ENCODE measurements around the gene NTSR2.

NTSR2 gene

DNA sequence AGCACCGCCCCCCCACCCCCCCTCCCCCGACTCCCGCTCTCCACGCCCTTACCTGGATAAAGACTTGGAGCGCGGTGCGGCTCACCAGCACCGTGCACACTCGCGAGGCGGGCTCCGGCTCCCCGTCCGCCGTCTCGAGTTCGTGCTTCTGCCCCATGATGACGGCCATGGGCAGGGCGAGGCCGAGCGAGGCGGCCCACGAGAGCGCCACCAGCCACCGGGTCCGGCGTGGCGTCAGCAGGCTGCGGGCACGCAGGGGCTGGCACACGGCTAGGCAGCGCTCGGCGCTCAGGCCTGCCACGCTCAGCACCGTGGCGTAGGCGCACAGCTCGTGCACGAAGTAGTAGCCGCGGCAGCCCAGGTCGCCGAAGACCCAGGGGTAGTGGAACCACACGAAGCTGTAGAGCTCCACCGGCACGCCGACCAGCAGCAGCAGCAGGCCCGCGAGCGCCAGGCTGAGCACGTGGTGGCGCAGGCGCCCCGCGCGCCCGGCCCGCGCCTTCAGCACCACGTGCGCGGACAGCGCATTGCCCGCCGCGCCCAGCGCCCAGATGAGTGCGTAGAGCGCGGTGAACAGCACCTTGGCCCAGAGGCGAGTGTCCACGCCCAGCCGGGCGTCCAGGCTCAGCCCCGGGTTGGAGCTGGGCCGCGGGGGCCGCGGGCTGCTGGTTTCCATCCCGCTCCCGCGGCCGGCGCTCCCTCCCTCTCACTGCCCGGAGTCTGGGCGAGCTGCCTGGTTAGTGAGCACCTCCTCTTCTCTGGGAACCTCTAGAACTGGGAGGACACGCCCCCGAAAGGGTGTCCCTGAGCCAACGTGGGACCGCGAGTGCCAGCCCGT is at the start of gene NTSR2:
TSS of gene NTSR2 (minus strand) at position 742 of the 838 bp plus-strand sequence. CDS start at position 676, 66 bp downstream.
- Histone ChIP-seq H3K4me1 (ENCODE audit: insufficient read depth, low read length) (no peaks in the 10 kb centered on the region), H3K9me3 (ENCODE audit: insufficient read depth, low read depth, low read length) (no peaks in the 10 kb centered on the region), H3K4me3 (ENCODE audit: low read length) (peak within 1 kb of the TSS; percentile 47; the same call in 1 of the 2 replicates), H3K36me3 (ENCODE audit: insufficient read depth, low read depth, low read length) (no peaks in the 10 kb centered on the region), H3K27me3 (ENCODE audit: insufficient read depth, low read length) (peaks cover 41% of the 10 kb centered on the region), H3K9ac (ENCODE audit: low read depth, low read length) (no peak within 1 kb of the TSS), H3K27ac (ENCODE audit: low read length) (no peak within 1 kb of the TSS)

DNA sequence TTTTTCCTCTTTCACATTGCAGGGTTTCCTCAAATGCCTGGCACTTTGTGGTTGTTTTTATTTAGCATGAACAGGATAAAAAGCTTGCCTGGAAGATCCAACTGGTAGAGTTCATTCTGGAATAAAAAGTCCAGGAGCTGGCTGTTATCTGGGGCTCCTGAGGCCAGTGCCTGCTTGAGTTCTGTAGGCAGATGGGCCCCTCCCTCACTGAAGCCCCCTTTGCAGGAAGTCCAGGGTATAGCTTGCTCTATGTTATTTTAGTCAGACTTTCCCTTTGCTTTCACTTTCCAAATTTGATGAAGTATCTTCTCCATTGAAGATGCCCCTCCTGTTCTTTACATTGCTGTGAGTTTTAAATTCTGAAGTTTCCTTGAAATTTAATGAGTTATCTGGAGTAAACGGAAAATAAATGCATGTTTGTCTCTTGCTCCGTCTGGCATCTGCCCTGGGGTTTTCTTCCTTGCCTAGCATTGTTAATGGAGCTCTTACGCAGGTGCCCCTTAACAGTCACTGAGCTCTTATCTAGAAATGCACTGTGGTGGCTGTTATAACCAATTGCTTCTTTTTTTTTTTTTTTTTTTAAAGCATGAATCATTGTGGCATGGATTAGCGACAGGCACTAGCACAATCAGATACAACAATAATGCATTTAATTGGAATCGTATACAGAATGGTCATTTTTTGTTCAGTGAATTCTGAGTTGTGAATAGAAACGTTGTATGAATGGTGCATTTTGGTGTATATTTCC is 49.4 kb upstream of the NTSR2 start:
- no peak overlapping the region for H3K9ac ChIP-seq (ENCODE audit: low read depth, low read length)
- H3K27me3 ChIP-seq (ENCODE audit: insufficient read depth, low read length) = no peaks in the 10 kb centered on the region
- no peaks in the 10 kb centered on the region for H3K4me1 ChIP-seq (ENCODE audit: insufficient read depth, low read length)
- H3K27ac ChIP-seq (ENCODE audit: low read length) = no peak overlapping the region
- no peak overlapping the region for H3K4me3 ChIP-seq (ENCODE audit: low read length)
- H3K9me3 ChIP-seq (ENCODE audit: insufficient read depth, low read depth, low read length) = no peaks in the 10 kb centered on the region
- H3K36me3 ChIP-seq (ENCODE audit: insufficient read depth, low read depth, low read length) = no peaks in the 10 kb centered on the region

- H3K4me1 ChIP-seq (ENCODE audit: insufficient read depth, low read length) = no peaks in the 10 kb centered on the region
Measured at GRCh38 chr2:11718606-11719005, 48.6 kb upstream of the NTSR2 start.

GRCh38 chr2:11717623-11718022 is 47.6 kb upstream of the NTSR2 start:
- no peaks in the 10 kb centered on the region for H3K36me3 ChIP-seq (ENCODE audit: insufficient read depth, low read depth, low read length)
- no peaks in the 10 kb centered on the region for H3K27me3 ChIP-seq (ENCODE audit: insufficient read depth, low read length)
- H3K4me3 ChIP-seq (ENCODE audit: low read length) = no peak overlapping the region
- H3K9ac ChIP-seq (ENCODE audit: low read depth, low read length) = no peak overlapping the region
- no peak overlapping the region for H3K27ac ChIP-seq (ENCODE audit: low read length)
- no peaks in the 10 kb centered on the region for H3K9me3 ChIP-seq (ENCODE audit: insufficient read depth, low read depth, low read length)
- H3K4me1 ChIP-seq (ENCODE audit: insufficient read depth, low read length) = no peaks in the 10 kb centered on the region

More at GRCh38 chr2:11718606-11719005, 48.6 kb upstream of the NTSR2 start:
- Histone ChIP-seq H3K4me3 (ENCODE audit: low read length) (no peak overlapping the region), H3K36me3 (ENCODE audit: insufficient read depth, low read depth, low read length) (no peaks in the 10 kb centered on the region), H3K27me3 (ENCODE audit: insufficient read depth, low read length) (no peaks in the 10 kb centered on the region), H3K9ac (ENCODE audit: low read depth, low read length) (no peak overlapping the region), H3K9me3 (ENCODE audit: insufficient read depth, low read depth, low read length) (no peaks in the 10 kb centered on the region), H3K27ac (ENCODE audit: low read length) (no peak overlapping the region)

- no peaks in the 10 kb centered on the region for H3K36me3 ChIP-seq (ENCODE audit: insufficient read depth, low read depth, low read length)
- H3K27ac ChIP-seq (ENCODE audit: low read length) = no peak overlapping the region
- no peaks in the 10 kb centered on the region for H3K9me3 ChIP-seq (ENCODE audit: insufficient read depth, low read depth, low read length)
- H3K4me3 ChIP-seq (ENCODE audit: low read length) = no peak overlapping the region
- no peaks in the 10 kb centered on the region for H3K4me1 ChIP-seq (ENCODE audit: insufficient read depth, low read length)
- H3K27me3 ChIP-seq (ENCODE audit: insufficient read depth, low read length) = no peaks in the 10 kb centered on the region
- no peak overlapping the region for H3K9ac ChIP-seq (ENCODE audit: low read depth, low read length)
Measured at GRCh38 chr2:11716689-11717321, 46.8 kb upstream of the NTSR2 start.

DNA sequence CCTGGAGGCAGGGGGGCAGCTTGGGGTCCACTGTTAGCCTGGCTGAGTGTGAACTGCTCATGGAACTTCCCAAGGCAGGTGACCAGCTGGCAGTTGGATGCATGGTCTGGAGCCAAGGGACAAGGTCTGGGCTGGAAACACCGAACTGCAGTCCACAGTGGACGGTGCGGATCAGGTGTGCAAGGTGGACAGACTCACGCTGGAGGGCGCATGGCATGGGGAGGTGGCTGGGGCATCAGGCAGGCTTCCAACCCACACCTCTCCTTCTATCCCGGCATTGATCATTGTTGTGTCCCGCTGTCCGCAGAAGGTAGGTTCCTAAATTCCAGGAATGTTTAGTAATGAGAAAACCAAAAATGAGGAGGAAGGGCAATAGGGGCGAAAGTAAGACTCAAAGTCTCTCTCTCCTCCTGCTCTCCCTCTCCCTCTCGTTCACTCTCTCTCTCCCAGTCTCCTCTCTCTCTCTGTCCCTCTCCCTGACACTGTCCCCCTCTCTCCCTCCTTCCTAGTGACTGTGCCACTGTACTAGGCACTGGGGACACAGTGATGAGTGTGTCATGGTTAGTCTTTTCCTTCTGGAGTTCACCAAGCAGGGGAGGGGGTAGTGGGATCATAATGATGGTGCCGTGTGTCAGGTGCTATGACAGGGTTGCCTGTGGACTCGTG is 46.1 kb upstream of the NTSR2 start:
- Histone ChIP-seq H3K27ac (ENCODE audit: low read length) (no peak overlapping the region), H3K9me3 (ENCODE audit: insufficient read depth, low read depth, low read length) (no peaks in the 10 kb centered on the region), H3K4me3 (ENCODE audit: low read length) (no peak overlapping the region), H3K4me1 (ENCODE audit: insufficient read depth, low read length) (no peaks in the 10 kb centered on the region), H3K9ac (ENCODE audit: low read depth, low read length) (no peak overlapping the region), H3K27me3 (ENCODE audit: insufficient read depth, low read length) (no peaks in the 10 kb centered on the region), H3K36me3 (ENCODE audit: insufficient read depth, low read depth, low read length) (no peaks in the 10 kb centered on the region)

GRCh38 chr2:11713815-11714214 is 43.8 kb upstream of the NTSR2 start:
- no peaks in the 10 kb centered on the region for H3K4me1 ChIP-seq (ENCODE audit: insufficient read depth, low read length)
- H3K9me3 ChIP-seq (ENCODE audit: insufficient read depth, low read depth, low read length) = no peaks in the 10 kb centered on the region
- H3K4me3 ChIP-seq (ENCODE audit: low read length) = no peak overlapping the region
- H3K27me3 ChIP-seq (ENCODE audit: insufficient read depth, low read length) = no peaks in the 10 kb centered on the region
- H3K27ac ChIP-seq (ENCODE audit: low read length) = no peak overlapping the region
- H3K9ac ChIP-seq (ENCODE audit: low read depth, low read length) = no peak overlapping the region
- H3K36me3 ChIP-seq (ENCODE audit: insufficient read depth, low read depth, low read length) = no peaks in the 10 kb centered on the region

DNA sequence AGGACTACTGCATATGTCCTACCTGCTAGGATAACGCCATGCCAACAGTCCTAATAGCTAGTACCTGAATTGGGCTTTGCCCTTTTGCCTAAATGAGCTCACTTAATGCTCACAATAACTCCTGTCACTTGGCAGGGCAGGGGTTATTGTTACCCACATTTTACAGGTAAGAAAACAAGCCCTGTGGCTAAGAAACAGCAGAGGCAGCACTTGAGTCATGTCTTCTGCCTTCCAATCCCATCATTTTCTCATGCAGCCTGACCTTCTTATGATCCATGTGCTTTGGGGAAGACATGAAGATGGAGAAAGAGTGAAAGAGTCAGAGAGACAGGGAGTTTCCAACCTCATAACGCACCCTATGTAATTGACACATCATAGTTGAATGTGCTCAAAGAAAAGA is 42.9 kb upstream of the NTSR2 start:
- H3K27me3 ChIP-seq (ENCODE audit: insufficient read depth, low read length) = no peaks in the 10 kb centered on the region
- H3K4me1 ChIP-seq (ENCODE audit: insufficient read depth, low read length) = no peaks in the 10 kb centered on the region
- H3K36me3 ChIP-seq (ENCODE audit: insufficient read depth, low read depth, low read length) = no peaks in the 10 kb centered on the region
- H3K9ac ChIP-seq (ENCODE audit: low read depth, low read length) = no peak overlapping the region
- H3K27ac ChIP-seq (ENCODE audit: low read length) = no peak overlapping the region
- no peak overlapping the region for H3K4me3 ChIP-seq (ENCODE audit: low read length)
- no peaks in the 10 kb centered on the region for H3K9me3 ChIP-seq (ENCODE audit: insufficient read depth, low read depth, low read length)

- Histone ChIP-seq H3K9ac (ENCODE audit: low read depth, low read length) (no peak overlapping the region), H3K9me3 (ENCODE audit: insufficient read depth, low read depth, low read length) (no peaks in the 10 kb centered on the region), H3K36me3 (ENCODE audit: insufficient read depth, low read depth, low read length) (no peaks in the 10 kb centered on the region), H3K27me3 (ENCODE audit: insufficient read depth, low read length) (no peaks in the 10 kb centered on the region), H3K4me3 (ENCODE audit: low read length) (no peak overlapping the region), H3K4me1 (ENCODE audit: insufficient read depth, low read length) (no peaks in the 10 kb centered on the region), H3K27ac (ENCODE audit: low read length) (no peak overlapping the region)
Measured at GRCh38 chr2:11711751-11712150, 41.8 kb upstream of the NTSR2 start.

DNA sequence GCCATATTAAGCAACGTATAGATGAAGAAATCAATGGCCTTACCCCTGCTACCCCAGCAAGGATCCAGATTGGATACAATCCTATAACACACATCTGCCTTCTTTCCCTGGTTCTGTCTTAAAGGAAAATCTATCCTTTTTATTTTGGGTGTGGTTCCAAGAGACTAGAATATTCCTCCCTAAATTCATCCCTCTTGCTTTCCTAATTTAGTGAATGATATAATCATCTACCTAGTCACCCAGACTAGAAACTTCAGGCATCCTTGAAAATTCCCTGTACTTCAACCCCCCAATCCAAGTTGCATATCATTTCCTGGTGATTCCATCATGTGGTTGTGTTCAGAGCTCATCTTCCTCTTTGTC is 41.3 kb upstream of the NTSR2 start:
- H3K4me1 ChIP-seq (ENCODE audit: insufficient read depth, low read length) = no peaks in the 10 kb centered on the region
- H3K4me3 ChIP-seq (ENCODE audit: low read length) = no peak overlapping the region
- no peaks in the 10 kb centered on the region for H3K27me3 ChIP-seq (ENCODE audit: insufficient read depth, low read length)
- H3K9ac ChIP-seq (ENCODE audit: low read depth, low read length) = no peak overlapping the region
- H3K36me3 ChIP-seq (ENCODE audit: insufficient read depth, low read depth, low read length) = no peaks in the 10 kb centered on the region
- H3K27ac ChIP-seq (ENCODE audit: low read length) = no peak overlapping the region
- H3K9me3 ChIP-seq (ENCODE audit: insufficient read depth, low read depth, low read length) = no peaks in the 10 kb centered on the region

DNA sequence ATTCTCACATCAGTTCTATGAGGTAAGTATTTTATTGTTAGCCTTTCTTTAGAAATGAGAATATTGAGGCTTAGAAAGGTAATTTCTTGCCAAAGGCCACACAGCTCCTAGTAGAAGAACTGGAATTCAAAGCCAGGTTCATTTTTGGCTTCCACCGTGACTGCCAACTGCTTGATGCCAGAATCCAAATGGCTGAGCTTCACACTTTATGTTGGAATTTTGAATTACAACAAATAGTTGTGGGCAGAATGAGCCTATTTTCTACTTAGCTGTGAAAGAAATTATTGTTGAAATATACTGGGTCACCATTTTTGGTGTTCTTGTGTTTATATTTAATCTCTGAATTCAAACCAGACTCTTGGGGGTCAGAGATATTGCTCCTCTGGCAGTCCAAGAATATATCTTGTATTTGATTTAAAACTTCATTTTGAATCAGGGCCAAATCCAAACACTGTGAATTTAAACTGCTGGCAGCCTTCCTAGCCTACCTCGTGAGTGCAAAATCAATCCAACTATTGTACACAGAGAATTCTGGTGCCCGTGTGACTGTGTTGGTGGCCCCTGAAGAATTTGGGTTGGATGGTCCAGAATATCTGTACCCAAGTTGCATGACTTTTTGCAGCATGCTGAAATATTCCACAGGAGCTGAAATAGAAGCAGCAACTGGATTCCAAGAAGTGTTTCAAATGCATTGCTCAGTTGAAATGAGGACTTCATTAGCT is 40.8 kb upstream of the NTSR2 start:
- no peak overlapping the region for H3K9ac ChIP-seq (ENCODE audit: low read depth, low read length)
- H3K27me3 ChIP-seq (ENCODE audit: insufficient read depth, low read length) = no peaks in the 10 kb centered on the region
- H3K4me1 ChIP-seq (ENCODE audit: insufficient read depth, low read length) = no peaks in the 10 kb centered on the region
- no peak overlapping the region for H3K27ac ChIP-seq (ENCODE audit: low read length)
- no peaks in the 10 kb centered on the region for H3K36me3 ChIP-seq (ENCODE audit: insufficient read depth, low read depth, low read length)
- H3K4me3 ChIP-seq (ENCODE audit: low read length) = no peak overlapping the region
- H3K9me3 ChIP-seq (ENCODE audit: insufficient read depth, low read depth, low read length) = no peaks in the 10 kb centered on the region

Data from iPS-20b (cell line).